Measurements from ENCODE around the gene NUP37. TPM values are rescaled to one million over a fixed set of nuclear protein-coding genes. Genes with fewer than 3 reads are reported as not detected.
"Not testable (repeated sequence)": the region's sequence is repeated elsewhere in the genome, so short reads cannot be mapped to it uniquely, and the experiment has no call there.

NUP37 gene
- polyA plus RNA-seq, 1 donor = 19.6 TPM

DNA sequence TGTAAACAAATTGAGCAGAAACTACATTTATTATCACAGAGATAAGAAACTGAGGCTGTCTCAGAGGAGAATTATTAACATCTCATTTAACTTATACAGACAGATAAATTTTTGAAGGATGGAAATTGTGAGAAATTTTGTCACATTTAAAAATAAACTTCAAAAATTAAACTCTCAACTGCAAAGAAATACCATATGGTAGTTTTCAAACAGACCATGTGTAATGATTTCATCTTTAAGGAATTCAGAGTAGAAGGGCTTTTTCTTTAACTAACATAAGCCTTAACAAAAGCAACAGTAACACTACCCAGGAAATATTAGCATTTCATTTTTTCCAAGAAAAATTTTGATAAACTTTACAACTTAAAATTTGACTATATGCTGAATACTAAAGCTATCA, 26.6 kb downstream of the NUP37 start:
- DNase-seq (ENCODE audit: low read depth) = no peak

DNA sequence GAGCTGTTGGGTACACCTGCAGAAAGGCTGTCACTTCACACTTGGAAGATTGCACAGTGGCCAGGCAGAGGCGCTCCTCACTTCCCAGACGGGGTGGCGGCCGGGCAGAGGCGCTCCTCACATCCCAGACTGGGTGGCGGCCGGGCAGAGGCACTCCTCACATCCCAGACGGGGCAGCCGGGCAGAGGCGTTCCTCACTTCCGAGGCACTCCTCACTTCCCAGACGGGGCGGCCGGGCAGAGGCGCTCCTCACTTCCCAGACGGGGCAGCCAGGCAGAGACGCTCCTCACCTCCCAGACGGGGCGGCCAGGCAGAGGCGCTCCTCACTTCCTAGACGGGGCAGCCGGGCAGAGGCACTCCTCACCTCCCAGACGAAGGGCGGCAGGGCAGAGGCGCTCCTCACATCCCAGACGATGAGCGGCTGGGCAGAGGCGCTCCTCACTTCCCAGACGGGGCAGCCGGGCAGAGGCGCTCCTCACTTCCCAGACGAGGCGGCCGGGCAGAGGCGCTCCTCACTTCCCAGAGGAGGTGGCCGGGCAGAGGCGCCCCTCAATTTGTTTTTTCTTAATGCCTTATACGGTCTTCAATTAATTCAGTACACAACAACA, 30.6 kb downstream of the NUP37 start:
- not testable (repeated sequence) for DNase-seq (ENCODE audit: low read depth)

DNA sequence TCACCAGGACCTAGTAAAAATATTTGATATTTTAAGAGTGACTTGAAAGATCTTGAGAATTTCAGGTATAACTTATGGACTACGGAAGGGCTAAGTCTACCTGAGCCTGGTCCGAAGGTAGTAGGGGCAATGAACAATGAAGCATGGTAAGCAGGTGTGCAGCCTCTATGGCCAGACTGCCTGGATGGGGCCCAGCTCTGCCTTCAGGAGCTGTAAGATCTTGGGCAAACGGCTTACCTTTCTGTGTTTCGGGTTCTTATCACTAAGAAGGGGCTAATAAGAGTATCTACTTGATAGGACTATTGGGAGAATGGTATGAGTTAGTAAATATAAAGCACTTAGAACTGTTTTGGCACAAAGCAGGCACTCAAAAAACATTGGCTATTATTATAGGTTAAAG, 39.1 kb downstream of the NUP37 start:
- DNase-seq (ENCODE audit: low read depth) = no peak

DNA sequence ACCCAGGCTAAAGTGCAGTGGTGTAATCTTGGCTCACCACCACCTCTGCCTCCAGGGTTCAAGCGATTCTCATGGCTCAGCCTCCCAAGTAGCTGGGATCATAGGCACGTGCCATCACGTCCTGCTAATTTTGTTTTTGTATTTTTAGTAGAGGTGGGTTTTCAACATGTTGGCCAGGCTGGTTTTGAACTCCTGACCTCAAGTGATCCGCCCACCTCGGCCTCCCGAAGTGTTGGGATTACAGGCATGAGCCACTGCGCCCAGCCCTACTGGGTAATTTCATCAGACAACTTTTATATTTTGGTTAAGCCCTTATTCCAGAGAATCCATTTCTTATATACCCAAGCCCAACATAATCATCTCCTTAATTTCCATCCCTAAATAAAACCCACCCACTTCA, 47.8 kb downstream of the NUP37 start:
- not testable (repeated sequence) for DNase-seq (ENCODE audit: low read depth)

DNA sequence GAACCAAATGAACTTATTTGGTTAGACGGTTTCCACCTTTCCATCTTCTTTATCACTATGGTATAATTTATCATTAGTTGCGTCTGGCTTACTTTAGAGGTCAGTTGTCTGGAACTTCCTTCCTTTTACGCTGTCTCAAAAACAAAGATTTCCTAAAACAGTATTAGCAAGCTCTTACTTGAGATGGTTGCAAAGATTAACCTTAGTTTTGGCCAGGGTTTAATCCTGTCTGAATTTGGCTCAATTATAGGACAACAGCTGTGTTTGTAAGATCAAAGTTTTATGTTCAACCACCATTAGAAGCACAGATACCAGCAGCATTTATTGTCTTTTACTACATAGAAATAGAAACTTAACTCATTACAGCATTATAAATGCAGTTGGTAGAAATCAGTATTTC, 50.2 kb downstream of the NUP37 start:
- DNase-seq (ENCODE audit: low read depth) = no peak

DNA sequence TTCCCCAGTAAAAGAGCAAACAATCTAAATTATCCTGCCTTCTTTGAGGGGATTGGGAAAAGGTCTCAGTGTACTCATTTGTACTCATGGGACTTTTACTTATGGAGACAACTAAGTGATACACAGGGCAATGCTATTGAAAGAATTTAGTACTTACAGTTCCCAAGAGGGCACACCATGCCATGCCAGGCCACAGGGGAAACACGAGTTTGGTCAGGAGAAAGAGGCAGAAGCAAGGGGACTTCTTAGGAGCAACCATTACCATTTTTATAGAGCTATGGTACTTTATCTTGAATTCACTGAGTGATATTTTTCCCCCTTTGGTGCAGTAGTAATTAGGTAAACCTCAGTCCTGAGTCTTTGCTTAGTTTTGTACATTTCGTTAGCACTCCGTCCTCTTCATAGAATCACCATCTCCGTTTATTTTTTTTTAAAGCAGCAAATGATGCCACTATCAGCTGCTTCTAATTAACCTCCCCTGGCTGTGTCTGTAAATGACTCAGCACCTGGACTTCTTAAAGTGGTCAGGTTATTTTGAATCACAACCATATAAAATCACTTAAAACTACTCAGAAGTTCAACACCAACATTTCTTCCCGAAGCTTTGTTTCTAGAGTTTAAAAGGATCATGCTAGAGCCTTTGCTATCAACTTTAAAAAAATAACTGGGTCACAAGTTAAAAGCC, 52.2 kb downstream of the NUP37 start:
- no peak for DNase-seq (ENCODE audit: low read depth)

DNA sequence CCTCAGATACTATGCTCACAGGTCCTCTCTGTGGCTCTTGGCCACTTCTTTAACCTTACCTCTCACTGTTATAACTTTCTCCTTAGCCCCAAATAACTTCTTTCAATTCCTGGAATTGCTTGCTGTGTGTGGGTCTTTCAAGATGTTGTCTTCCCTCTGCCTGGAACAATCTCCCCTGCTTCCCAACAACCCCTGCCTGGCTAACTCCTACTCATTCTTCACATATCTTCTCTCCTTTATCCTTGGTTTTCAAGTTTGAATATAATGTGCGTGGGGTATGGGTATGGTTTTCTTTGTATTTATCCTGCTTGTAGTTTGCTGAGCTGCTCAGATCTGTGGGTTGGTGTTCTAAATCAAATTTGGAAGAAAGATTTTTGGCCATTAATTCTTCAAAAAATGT, 55.4 kb downstream of the NUP37 start:
- no peak for DNase-seq (ENCODE audit: low read depth)

DNA sequence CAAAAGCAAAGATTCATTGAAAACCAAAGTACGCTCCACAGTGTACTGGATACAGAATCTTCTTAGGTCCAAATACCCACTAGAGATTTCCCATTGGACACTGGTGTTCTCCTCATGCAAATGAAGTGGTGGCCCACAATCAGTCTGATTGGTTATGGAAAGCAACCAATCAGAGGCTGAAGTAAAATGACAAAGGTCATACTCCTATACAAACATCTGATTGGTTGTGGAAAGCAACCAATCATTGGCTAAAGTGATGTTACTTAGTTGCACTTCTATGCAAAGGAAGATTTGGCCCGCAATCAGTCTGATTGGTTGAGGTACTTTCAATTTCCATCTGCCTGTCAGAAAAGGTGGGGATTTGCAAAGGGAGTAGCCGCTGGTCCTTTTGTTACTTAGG, 56.8 kb downstream of the NUP37 start:
- DNase-seq (ENCODE audit: low read depth) = no peak

DNA sequence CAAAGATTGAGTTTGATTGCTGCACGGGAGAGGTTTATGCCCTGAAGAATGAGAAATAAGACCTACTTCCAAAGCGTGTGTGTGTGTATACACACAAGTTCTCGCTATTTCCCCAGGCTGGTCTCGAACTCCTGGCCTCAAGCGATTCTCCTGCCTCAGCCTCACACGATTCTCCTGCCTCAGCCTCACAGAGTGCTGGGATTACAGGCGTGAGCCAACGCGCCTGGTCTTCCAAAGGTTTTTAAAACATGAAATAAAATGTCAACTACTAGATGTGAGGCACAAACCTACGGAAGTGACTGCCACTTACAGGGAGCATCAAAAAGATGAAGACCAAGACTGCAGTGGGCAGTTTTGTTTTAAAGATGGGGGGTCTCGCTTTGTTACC, 57.5 kb downstream of the NUP37 start:
- DNase-seq (ENCODE audit: low read depth) = no peak

DNA sequence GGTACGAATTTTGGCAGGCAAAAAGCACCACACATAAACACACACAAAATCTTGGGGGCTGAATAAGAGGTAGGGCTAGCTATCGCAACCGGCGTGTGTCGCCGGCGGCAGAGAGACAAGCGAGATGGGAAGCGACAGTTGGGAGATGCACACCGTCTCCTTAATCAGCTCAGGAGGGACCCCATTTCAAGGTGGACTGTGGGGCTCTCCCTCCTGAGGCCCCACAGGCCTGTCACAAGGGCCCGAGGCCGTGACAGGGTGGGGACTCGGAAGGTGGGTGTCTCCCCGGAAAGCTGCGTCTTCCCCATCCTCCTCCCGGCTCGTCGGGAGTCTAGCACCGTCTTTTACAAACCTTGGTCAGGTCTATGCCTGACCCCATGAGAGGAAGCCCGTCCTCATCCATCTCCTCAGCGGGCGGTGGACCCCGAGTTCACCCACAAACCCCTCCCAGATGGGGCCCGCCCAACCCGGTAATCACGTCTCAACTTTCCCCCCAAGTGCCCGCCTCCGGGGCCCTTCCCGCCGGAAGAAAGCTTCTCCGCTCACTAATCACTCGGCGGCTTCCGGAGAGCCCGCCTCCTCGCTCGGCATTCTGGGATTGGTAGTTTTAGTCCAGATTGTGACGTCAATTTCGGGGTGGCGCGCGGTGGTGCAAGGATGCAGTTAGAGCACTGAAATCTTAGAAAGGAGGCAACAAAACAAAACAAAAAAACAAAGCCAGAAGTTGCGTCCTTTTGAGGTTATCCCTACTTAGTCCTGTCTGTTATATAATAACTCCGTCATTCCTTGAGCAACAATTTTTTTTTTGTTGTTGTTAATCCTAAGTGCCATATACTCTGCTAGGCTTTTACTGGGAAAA, 58.1 kb downstream of the NUP37 start, which contains the start of gene WASHC3:
Gene WASHC3, minus strand, starts transcription at position 432 of the 859 bp plus-strand sequence. Its CDS starts 29 bp downstream, at position 403.
- peak; percentile 88 for DNase-seq (ENCODE audit: low read depth)

DNA sequence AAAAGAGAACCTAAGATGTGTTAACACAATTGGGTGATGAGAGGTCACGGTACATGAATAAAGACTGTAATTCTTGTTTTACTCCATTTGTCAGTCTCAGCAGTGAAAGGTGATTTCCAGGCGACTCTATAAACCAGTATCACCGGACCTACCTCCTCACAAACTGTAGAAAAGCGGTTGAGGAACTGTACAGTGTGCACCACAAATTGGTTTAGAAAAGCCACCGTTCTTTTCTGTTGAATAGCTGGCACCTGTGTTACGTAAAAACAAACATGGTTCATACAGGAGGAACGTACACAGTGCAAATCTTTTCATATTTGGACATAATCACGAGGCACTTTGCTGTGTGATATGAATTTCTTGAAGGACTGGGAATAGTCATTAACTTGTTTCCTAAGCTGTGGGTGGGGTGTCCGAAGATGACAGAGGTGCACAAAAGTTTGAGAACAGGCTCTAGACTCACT, 58.8 kb downstream of the NUP37 start:
- peak; percentile 4 for DNase-seq (ENCODE audit: low read depth)

DNA sequence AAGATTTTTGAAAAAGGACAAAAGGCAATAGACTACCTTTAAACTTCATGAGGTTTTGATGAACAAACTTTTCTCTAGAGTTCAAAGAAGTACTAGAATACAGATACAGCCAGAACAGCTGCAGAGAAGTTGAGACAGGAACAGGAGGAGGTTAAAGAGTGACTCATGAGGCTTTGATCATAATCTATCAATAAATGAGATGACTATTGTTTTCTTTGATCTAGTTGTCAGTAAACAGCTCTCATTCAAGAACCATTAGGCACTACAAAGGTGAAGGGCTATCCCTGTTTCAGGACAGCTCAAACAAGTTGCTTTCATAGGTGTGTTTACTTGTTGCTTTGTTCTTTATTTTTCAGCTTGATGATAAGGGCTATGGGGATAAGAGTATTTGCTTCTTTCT, 60.6 kb downstream of the NUP37 start:
- DNase-seq (ENCODE audit: low read depth) = no peak

DNA sequence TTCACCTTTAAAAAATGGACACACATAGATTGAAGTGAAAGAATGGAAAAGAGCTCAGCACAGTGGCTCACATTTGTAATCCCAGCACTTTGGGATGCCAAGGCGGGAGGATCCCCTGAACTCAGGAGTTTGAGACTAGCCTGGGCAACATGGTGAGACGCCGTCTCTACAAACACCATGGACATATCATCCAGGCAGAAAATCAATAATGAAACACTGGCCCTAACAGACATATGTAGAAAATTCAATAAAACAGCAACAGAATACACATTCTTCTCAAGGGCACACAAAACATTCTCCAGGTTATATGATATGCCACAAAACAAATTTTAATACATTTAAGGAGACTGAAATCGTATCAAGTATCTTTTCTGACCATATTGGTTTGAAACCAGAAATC, 65.6 kb downstream of the NUP37 start:
- DNase-seq (ENCODE audit: low read depth) = no peak

DNA sequence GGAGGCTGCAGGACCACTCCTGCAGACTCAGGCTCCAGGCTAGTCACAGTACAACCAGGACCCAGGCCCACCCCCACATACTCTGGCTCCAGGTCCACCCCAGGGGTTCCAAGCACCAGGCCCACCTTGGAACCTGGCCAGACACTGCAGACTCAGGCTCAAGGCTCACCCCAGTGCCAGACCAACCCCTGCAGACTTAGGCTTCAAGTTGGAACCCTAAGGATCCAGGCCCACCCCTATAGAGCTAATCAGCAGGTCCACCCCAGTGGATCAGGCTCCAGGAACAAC, 66.9 kb downstream of the NUP37 start:
- DNase-seq (ENCODE audit: low read depth) = no peak

DNA sequence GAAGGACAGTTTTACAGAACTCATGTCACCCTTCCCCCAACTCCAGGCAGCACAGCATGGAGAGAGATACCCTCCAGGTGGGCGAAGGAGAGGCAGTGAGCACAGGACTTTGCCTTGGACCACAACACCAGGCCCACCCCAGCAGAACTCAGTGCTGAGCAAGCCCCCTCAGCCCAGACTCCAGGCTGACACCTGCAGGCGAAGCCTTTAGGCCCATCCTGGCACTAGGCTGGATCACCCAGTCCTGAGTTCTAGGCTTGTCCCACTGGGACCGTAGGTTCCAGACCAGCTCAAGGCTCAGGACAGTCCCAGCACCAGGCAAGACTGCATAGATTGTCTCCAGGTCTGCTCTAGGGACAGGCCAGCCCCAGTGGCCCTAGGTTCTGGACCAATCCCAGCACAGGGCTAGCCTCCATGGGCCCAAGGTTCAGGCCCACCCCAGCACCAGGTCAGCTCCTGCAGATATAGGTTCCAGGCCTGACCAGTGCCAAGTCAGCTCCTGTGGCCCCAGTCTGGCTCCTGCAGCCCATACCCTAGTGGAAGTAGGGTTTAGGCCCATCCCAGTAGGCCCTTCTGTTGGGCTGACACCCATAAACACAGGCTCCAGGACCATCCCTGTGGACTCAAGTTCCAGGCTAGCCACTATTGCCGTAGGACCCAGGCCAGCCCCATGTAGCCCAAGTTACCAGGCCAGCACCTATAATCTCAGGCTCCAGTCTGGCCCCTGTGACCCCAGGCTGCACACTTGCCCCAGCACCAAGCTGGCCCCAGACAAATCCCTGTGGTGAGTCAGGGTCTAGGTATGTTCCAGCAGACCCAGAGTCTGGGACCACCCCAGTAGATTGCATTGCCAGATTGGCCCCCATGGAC, 67.5 kb downstream of the NUP37 start:
- no peak for DNase-seq (ENCODE audit: low read depth)

DNA sequence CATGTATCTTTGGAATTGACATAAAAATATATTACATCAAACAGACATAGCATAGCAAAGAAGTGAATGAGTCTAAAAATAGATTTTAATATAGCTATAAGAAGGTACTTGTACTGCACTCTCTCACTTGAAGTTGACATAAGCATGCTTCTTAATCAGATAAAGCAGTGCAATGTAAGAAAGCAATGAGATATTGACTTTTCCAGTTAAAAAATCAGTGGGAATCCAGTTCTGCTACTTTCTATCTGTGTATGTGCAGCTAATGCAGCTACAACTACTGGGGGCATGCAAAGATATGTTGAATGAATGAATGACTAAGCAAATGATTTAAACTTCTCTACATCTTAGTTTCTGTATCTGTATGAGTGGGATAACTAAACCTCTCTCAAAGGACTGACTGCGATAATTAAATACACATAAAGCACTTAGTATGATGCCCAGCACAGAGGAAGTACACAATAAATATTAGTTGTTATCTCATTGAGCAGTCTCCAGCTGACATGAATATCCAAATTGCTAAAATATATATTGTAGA, 68.4 kb downstream of the NUP37 start:
- DNase-seq (ENCODE audit: low read depth) = no peak

DNA sequence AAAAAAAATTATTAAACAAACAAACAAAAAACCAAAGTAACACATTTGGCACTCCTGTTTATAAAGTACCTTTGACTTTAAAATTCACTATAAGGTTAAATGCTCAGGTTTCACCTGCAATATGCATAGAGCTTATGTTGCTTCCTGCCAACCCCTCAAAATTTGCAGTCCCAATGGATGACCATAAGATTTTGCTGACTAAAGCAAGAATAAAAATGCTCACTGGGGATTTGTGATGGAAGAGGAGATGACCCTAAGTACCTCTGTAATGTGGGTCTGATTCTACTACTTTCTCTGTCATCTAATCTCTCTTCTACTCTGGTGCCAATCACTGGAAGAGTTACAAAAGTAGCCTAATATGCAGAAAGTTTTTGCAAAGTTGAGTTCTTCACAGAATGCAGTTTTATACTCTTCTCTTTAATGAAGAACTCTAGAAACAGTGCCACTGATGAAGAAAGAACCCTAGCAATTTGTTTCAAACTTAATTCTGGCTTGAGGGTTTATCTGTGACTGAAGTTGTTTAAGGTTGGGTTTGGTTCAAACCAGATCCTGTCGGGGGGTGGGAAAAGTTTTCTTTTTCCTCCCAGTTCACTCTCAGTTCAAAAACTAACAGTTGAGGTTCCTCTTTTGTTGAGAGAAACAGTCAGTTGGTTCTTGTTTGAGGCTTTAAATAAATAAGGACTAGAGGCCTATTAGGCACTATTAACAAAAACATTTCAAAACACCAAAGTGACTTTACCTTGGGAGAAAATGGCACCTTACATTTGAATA, 69.1 kb downstream of the NUP37 start:
- DNase-seq (ENCODE audit: low read depth) = no peak

DNA sequence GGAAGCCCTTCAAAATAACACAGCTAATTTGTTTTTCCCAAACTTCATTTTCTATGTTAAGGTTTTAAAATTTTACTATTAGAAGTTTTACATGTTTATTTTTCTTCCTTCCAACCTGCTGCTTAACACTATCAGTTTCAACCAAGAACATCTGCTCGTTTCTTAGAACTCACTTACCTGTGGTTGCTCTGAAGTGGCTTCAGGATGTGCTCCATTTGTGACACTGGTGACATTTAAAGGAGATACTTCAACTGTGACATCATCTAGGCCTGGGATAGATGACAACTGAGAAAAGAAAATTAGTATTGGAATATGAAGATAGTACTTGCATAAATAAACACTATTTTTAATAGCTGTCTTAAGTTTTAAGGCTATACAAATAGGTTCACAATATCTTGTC, 76.0 kb downstream of the NUP37 start:
- no peak for DNase-seq (ENCODE audit: low read depth)

DNA sequence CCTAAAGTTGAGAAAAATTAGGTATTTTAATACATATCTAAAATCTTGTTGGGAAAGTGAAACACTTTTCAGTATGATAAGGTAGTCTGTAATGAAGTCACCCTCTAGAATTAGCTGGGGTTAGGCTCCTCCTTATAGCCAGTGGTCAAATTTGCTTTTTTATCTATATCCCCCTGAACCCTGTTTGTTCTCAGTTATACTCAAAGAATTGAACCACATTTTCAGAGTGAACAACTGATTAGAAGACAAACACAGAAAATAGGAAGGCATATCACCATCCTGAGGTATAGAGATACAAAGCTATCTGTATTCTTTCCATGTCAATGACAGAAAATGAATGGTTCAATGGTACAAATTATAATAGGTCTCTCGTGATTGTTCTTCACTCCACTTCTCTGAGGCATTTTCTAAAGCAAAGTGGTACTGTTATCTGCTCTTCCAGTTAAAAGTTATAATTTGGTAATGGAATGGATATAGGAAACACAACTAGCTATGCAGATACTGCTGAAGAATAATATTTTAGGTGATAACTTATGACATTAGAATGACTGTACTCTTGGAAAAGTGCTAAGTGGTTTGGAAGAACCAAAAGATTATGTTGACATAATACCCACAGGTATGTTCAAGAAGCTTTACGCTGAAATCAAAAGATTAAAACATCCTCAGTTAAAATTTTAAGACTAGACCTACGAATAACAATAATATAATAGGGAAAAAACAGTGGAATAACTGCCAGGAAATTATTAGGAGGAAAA, 85.7 kb downstream of the NUP37 start:
- no peak for DNase-seq (ENCODE audit: low read depth)

DNA sequence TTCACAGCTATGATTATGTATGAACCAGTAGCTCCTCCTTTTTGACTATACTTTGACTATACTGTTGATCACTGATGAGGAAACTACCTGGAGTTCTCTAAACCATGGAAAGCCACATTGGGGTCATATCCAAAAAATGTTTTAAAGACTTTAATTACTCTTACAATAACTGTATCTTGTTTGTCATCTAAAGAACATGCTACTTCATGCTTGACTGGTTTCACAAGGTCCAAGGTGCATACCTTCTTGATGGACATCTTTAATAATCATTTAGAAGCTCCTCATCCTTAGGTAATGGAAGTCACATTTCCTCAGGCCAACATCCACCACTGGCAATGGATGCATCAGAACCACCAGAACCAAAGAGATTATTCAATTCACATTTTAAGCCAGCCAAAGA, 88.1 kb downstream of the NUP37 start:
- DNase-seq (ENCODE audit: low read depth) = no peak

Data from forelimb muscle (tissue), 1 donor.